Inferior parietal cortex (tissue), 1 donor: ENCODE data around the gene PCBP4.

Source experiments
- DNase-seq: peaks from one replicate; pipeline ENCODE4 v3.0.0-alpha.2; 2016; ENCODE audit errors: extremely low spot score

Gene PCBP4

GRCh38 chr3:51955893-51956770 is 11.1 kb downstream of the PCBP4 start:
- DNase-seq, result no peak

DNA sequence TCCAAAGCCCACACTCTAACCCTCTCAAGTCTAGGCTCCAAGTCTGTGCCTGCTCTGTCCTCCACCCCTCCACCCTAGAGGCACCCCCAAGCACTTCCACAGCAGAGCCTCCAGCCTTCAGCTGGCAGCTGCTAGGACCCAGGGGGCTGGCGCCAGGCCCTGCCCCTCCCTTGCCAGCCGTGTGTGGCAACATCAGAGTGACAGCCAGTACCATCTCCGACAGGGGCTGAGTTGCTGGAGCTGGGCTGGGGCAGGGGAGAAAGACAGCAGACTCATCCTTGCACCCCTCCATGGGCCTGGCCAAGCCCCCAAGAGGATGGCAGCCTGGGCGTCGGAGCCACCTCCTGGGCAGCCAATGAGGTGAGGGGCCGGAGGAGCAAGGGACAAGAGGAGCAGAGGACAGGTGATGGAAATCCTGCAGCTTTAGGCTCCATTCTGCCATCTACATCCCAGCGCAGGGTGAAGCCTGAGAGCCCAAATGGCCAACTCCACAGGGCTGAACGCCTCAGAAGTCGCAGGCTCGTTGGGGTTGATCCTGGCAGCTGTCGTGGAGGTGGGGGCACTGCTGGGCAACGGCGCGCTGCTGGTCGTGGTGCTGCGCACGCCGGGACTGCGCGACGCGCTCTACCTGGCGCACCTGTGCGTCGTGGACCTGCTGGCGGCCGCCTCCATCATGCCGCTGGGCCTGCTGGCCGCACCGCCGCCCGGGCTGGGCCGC is 11.9 kb downstream of the PCBP4 start, which contains the start of gene GPR62:
Gene GPR62 (plus strand): TSS at position 207 of the 718 bp plus-strand sequence. CDS start 272 bp downstream, at position 479.
- DNase-seq, result peak; percentile 68

DNA sequence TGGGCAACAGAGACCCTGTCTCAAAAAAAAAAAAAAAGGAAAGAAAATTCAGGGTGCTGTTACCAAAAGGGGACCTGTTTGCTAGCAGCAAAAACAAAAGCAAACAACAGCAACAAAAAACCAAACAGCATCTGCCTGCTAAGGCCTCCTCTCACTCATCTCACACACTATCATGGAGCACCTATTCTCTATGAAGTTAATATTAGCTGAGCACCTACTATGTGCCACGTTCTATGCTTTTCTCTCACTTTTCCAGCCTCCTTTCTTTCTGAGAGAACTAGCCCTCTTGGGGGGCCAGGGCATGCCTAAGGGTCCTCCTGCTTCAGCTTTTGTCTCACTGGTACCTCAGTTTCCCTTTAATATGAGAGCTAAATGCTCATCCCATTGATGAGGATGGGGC is 12.5 kb downstream of the PCBP4 start:
- no peak for DNase-seq

GRCh38 chr3:51954105-51954504 is 13.1 kb downstream of the PCBP4 start:
- DNase-seq, result no peak

GRCh38 chr3:51953445-51953844 is 13.8 kb downstream of the PCBP4 start:
- DNase-seq, result no peak

DNA sequence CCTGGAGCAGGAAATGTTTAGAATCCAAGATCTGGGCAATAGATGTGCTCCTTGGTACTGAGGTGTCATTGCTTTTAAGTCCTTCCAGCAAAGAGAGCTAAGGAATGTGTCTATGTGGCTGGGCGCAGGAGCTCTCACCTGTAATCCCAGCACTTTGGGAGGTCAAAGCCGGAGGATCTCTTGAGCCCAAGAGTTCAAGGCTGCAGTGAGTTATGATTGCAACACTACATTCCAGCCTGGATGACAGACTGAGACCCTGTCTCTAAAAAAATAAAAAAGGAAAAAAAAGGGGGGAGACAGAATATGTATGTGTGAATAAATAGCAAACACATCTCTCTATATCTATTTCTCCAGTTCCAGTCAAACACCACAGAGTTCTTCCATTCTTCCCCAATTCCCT is 16.4 kb downstream of the PCBP4 start:
- DNase-seq, result no peak

GRCh38 chr3:51949121-51949520 is 18.1 kb downstream of the PCBP4 start:
- no peak for DNase-seq

DNA sequence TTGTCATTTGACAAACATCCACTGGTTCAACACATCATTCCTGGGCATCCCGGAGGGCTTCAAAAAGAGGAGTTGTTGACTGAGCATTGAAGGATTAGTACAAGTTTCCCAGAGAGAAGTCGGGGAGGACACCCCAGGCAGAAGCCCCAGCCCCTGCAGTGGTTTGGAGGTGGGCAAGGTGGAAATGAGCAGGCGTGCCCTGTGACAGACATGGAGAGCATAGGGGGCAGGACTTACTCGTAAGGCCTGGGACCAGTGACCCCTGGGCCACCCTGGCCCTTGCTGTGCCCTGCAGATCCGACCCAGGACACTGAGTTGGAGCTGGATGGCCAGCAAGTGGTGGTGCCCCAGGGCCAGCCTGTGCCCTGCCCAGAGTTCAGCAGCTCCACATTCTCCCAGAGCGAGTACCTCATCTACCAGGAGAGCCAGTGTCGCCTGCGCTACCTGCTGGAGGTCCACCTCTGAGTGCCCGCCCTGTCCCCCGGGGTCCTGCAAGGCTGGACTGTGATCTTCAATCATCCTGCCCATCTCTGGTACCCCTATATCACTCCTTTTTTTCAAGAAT is 19.2 kb downstream of the PCBP4 start:
- DNase-seq, result no peak

DNA sequence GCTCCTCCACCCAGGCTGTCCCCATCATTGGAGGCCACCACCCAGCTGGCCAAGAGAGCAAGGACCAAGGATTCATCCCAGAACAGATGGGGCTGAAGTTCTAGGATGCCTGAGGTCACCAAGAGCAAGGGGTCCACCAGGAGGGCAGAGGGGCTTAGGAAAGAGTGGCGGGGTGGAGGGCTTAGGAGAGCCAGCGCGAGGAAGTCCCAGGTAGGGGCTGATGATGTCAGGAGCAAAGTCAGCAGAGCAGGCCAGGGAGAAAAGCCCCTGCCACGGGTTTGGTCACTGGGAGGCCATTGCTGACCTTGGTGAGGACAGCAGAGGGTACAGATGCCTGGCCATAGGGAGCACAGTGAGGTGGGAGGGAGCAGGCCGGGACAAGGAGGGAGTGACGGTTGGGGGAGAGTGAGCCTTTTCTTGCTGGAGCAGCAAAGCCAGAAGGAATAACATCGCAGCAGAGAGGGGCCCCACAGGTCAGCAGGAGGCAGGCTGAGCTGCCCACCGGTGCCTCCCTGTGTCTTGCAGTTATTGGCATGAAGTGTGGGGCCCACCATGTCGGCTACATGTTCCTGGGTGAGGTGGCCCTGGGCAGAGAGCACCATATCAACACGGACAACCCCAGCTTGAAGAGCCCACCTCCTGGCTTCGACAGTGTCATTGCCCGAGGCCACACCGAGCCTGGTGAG is 19.9 kb downstream of the PCBP4 start:
- DNase-seq, result no peak

DNA sequence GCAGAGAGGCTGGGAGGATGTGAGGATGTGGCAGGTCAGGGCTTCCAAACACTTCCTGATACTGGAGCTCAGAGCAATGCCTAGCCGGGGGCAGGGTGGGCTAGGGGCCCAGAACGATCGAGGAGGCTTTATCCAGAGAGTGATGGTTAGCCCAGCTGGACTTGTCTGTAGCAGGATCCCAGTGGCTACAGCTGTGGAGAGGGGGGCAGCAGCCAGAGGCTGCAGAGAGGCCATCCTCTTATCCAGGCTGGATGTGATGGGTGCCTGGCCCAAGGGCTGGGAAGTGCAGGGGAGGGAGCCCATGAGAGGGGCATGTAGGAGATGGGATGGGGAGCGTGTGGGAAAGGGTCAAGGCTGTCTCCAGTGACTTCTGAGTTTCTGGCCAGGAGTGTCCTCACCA is 20.5 kb downstream of the PCBP4 start:
- no peak for DNase-seq

DNA sequence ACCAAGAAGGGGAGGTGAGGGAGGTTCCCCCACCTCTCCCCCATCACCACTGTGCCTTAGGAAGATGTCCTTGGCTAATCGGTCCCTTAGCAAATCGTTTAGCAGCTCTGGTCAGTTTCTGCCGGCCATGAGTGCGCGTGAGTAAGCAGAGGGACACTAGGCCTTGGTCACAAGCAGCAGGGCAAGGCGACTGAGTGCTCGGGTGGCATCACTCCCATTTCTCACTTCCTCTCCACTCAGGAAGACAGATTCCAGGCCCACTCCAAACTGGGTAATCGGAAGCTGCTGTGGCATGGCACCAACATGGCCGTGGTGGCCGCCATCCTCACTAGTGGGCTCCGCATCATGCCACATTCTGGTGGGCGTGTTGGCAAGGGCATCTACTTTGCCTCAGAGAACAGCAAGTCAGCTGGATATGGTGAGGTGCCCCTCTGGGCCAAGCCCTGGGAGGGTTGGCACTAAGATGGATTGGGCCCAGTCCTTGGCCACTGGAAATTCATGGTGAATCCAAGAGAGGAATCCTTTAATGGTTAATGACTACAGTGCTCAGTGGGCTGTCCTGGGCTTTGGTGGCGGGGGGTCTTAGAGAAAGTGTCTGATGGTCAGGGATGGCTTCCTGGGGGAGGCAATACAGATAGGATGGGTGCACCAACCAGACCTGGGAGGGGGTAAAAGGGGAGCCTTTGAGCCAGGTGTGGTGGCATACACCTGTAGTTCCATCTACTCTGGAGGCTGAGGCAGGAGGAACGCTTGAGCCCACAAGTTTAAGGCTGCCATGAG is 21.1 kb downstream of the PCBP4 start:
- no peak for DNase-seq

- DNase-seq, result no peak
Observed at GRCh38 chr3:51945031-51945840, 22.0 kb downstream of the PCBP4 start.

DNA sequence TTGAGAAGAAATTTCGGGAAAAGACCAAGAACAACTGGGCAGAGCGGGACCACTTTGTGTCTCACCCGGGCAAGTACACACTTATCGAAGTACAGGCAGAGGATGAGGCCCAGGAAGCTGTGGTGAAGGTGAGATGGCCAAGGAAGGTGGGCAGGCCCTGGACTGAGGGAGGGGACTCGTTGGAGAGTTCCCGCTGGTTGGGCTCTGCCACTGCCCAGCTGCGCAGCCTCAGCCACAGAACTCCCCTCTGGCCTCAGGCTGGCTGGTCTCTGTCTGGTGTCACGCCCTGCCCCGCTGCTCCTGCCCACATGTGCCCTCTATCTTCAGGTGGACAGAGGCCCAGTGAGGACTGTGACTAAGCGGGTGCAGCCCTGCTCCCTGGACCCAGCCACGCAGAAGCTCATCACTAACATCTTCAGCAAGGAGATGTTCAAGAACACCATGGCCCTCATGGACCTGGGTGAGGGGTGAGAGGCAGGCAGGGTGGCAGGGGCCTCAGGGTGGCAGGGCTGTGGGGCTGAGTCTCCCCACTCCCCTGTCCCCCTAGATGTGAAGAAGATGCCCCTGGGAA is 22.7 kb downstream of the PCBP4 start:
- no peak for DNase-seq

DNA sequence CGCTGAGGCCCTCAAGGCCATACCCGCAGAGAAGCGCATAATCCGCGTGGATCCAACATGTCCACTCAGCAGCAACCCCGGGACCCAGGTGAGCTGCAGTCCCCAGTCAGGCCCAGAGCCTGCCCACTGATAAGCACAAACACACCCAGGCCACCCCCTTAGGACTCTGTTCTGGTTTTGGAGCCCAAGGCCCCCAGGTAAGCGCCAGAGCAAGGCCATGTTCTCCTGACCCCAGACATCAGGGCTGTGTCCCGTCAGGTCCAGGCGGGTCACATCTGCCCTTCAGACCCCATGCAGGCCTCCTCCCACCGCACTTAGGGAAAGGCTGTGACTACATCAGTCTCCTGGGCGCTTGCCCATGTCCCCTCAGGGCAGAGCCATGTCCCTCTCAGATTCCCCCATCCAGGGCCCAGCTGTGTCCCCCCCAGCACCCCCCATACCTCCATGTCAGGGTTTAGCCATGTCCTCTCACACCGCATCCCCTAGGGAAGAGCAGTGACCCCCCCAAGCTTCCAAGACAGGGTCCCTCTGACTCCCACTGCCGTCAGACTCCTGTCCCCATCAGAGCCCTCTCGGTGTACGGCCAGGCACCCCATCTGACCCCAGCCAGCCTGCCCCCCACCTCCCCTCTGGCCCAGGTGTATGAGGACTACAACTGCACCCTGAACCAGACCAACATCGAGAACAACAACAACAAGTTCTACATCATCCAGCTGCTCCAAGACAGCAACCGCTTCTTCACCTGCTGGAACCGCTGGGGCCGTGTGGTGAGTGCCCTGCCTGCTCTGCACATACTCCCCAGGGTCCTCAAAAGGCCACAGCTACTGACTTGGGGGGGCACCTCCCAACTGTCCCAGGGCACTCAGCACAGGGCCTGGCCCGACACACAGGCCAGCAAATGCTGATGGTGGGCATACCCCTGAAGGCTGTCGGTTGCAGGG is 23.5 kb downstream of the PCBP4 start:
- no peak for DNase-seq

- no peak for DNase-seq
Observed at GRCh38 chr3:51942603-51943450, 24.4 kb downstream of the PCBP4 start.

DNA sequence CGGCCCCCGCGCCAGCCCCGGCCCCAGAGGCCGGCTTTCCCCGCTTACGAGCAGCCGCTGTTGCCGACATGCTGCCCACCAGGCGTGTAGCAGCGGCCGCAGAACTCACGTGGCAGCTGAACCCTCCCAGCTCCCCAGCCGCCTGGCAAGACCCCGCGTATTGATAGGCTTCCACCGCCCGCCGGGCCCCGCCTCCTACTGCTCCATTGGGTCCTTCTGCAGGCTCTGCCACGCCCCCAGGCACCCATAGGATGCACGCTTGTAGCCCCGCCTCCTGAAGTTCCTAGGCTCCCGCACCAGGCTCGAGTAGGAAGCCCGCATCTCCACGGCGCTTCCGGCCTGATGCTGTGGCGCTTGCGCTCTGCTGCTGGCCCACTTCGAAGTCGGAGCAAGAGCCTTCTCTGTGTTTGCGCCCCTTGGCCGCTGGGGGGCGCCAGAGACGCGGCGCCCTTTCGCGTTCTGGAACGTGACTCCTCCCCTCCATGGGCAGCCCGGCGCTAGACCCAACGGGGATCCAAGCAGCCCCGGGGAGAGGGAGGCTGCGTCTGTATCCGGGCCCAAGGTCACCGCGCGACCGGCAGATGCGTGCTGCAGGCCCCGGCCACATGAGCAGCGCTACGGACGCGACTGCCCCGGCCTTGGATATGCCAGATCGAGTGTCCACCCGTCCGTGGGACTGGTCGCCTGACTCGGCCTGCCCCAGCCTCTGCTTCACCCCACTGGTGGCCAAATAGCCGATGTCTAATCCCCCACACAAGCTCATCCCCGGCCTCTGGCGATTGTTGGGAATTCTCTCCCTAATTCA is 25.3 kb downstream of the PCBP4 start, which contains the start of the genes PARP3 and RRP9:
Gene PARP3 (plus strand): TSS at position 566 of the 805 bp plus-strand sequence. CDS start 993 bp downstream, outside the sequence.
Gene RRP9 (minus strand): TSS at position 107 of the 805 bp plus-strand sequence. CDS start 37 bp downstream, at position 70.
- DNase-seq, result peak; percentile 99

GRCh38 chr3:51941463-51941797 is 25.8 kb downstream of the PCBP4 start:
- no peak for DNase-seq
